ENCODE data around the gene KRT85. TPM values are rescaled to one million over a fixed set of nuclear protein-coding genes. Genes with fewer than 3 reads are reported as not detected.

KRT85 gene
- total and polyA plus RNA-seq, 2 of the 4 experiments (the other 2 are of a cell fraction) = not detected

DNA sequence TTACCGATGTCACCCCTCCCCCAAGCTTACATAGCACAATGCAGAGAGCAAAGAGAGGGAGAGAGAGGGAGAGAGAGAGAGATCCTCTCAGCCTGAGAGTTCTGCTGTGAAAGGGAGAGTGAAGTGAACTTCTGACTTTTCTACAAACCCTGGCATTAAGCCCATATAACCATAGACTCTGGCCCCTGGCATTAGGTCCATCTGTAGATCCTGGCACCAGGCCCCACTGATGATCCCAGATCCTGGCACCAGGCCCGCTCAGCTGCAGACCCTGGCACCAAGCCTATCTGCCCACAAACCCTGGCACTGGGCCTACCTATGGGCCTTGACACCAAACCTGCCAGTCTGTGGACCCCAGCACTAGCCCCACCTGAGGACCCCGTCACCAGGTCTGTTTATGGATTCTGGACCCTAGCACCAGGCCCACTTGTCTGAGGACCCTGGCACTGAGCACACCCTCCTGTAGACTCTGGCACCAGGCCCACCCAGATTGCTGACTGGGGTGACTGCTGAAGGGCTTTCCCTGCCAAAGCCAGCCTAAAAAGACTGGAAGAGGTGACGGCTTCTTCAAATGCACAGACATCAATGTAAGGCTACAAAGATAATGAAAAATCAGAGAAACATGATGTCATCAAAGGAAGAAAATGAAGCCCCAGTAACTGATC, 31.6 kb downstream of the KRT85 start:
- no peak for ATAC-seq (ENCODE audit: low read depth)
- no peak overlapping the region for H2BK20ac ChIP-seq (ENCODE audit: low read depth, low read length)

More for the DNA sequence above, 31.6 kb downstream of the KRT85 start:
- no peak overlapping the region for H3K4me3 ChIP-seq (ENCODE audit: insufficient read depth, low read depth, low read length)
- no peak overlapping the region for H3K4ac ChIP-seq (ENCODE audit: low read depth, low read length)
- H3K4me1 ChIP-seq (ENCODE audit: control insufficient read depth, insufficient read depth, low read length) = no peaks in the 10 kb centered on the region
- POLR2A ChIA-PET (ENCODE audit: unreplicated experiment) = no interaction called here
- H2AK9ac ChIP-seq (replicated peaks; ENCODE audit: low read depth, low read length, poor library complexity) = no peak overlapping the region
- H3K27me3 ChIP-seq (ENCODE audit: control insufficient read depth, insufficient read depth, low read length) = peaks cover 47% of the 10 kb centered on the region
- BruUV-seq (replicated peaks) = no TSS peak
- no peak overlapping the region for H3K27ac ChIP-seq (ENCODE audit: insufficient read depth, low read length)
- TF ChIP-seq, protein P1, sequence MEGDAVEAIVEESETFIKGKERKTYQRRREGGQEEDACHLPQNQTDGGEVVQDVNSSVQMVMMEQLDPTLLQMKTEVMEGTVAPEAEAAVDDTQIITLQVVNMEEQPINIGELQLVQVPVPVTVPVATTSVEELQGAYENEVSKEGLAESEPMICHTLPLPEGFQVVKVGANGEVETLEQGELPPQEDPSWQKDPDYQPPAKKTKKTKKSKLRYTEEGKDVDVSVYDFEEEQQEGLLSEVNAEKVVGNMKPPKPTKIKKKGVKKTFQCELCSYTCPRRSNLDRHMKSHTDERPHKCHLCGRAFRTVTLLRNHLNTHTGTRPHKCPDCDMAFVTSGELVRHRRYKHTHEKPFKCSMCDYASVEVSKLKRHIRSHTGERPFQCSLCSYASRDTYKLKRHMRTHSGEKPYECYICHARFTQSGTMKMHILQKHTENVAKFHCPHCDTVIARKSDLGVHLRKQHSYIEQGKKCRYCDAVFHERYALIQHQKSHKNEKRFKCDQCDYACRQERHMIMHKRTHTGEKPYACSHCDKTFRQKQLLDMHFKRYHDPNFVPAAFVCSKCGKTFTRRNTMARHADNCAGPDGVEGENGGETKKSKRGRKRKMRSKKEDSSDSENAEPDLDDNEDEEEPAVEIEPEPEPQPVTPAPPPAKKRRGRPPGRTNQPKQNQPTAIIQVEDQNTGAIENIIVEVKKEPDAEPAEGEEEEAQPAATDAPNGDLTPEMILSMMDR (conservative IDR thresholded peaks at IDR 0.05; ENCODE audit: low read depth, low read length) = no peak
- TF ChIP-seq SMC3 (IDR thresholded peaks at IDR 0.05; ENCODE audit: low read depth, low read length) (no peak), MAFK (IDR thresholded peaks at IDR 0.05; ENCODE audit: low read depth, low read length) (no peak), CHD1 (IDR thresholded peaks at IDR 0.05; ENCODE audit: low read depth, low read length) (no peak), POLR2A (IDR thresholded peaks at IDR 0.05; ENCODE audit: low read depth, low read length) (no peak), RAD21 (IDR thresholded peaks at IDR 0.05; ENCODE audit: low read length) (no peak), FOS (IDR thresholded peaks at IDR 0.05; ENCODE audit: low read depth, low read length) (no peak), MXI1 (IDR thresholded peaks at IDR 0.05; ENCODE audit: borderline replicate concordance, low read depth, low read length) (no peak), CEBPB (IDR thresholded peaks at IDR 0.05; ENCODE audit: low read depth, low read length) (no peak), BHLHE40 (IDR thresholded peaks at IDR 0.05; ENCODE audit: low read depth, low read length) (no peak)
- TF ChIP-seq, protein P2, sequence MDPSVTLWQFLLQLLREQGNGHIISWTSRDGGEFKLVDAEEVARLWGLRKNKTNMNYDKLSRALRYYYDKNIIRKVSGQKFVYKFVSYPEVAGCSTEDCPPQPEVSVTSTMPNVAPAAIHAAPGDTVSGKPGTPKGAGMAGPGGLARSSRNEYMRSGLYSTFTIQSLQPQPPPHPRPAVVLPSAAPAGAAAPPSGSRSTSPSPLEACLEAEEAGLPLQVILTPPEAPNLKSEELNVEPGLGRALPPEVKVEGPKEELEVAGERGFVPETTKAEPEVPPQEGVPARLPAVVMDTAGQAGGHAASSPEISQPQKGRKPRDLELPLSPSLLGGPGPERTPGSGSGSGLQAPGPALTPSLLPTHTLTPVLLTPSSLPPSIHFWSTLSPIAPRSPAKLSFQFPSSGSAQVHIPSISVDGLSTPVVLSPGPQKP (IDR thresholded peaks at IDR 0.05; ENCODE audit: borderline replicate concordance, low read depth, low read length) = no peak
- no peak overlapping the region for H3K4me2 ChIP-seq (ENCODE audit: low read depth, low read length)
- DNase-seq = no peak
- H2BK5ac ChIP-seq (ENCODE audit: low read depth, low read length, poor library complexity, severe bottlenecking) = no peak overlapping the region
- no peak overlapping the region for H2AFZ ChIP-seq (replicated peaks; ENCODE audit: low read length, poor library complexity)
- H3K36me3 ChIP-seq (ENCODE audit: control insufficient read depth, insufficient read depth, low read length) = no peaks in the 10 kb centered on the region
- H4K20me1 ChIP-seq (ENCODE audit: insufficient read depth, low read length) = no peaks in the 10 kb centered on the region
- H3K14ac ChIP-seq (replicated peaks; ENCODE audit: low read depth, low read length) = no peak overlapping the region
- H3K79me1 ChIP-seq (ENCODE audit: low read depth in 1 of 2, low read length in 2 of 2) = no peaks in the 10 kb centered on the region
- no peak overlapping the region for H3K9ac ChIP-seq (ENCODE audit: low read depth, low read length)
- no peak overlapping the region for H3K18ac ChIP-seq (ENCODE audit: low read depth, low read length)
- peaks cover 5% of the 10 kb centered on the region; the same call in 1 of the 2 replicates for H3K9me3 ChIP-seq (ENCODE audit: control insufficient read depth, insufficient read depth, low read length)
- H4K91ac ChIP-seq (ENCODE audit: insufficient read depth, low read depth, low read length) = no peak overlapping the region
- no peak overlapping the region for H3K56ac ChIP-seq (ENCODE audit: extremely low read depth, insufficient read depth, low read length)
- no peaks in the 10 kb centered on the region for H3K9me1 ChIP-seq (ENCODE audit: insufficient read depth, low read length)
- no peak overlapping the region for H3K23ac ChIP-seq (ENCODE audit: low read depth, low read length)
- no peak overlapping the region for H4K5ac ChIP-seq (ENCODE audit: low read depth, low read length)
- H2BK120ac ChIP-seq (ENCODE audit: low read depth, low read length) = no peak overlapping the region
- dilution Hi-C loops (cut with HindIII; ENCODE audit: low sequenced_read_pairs, unreplicated experiment) (no loop called here), intact Hi-C loops (cut with micrococcal nuclease) (no loop called here), in situ Hi-C loops (cut with MboI; ENCODE audit: low sequenced_read_pairs) (no loop called here)
- no peak overlapping the region for H2AK5ac ChIP-seq (ENCODE audit: low read depth, low read length)
- WGBS, 2 experiments (ENCODE audit: extremely low coverage in 2 of 2, insufficient read length in 1 of 2) = 82% methylated on average over 2 of the region's 4 CpGs; no CpG with 5 or more reads in 1 of the 2 experiments
- CTCF ChIA-PET = no interaction called here
- no peak overlapping the region for H2BK15ac ChIP-seq (ENCODE audit: low read depth, low read length)
- no peak overlapping the region for H4K8ac ChIP-seq (ENCODE audit: low read depth in 2 of 2, low read length in 2 of 2)
